Measurements from ENCODE around the gene RIPOR3. TPM values are rescaled to one million over a fixed set of nuclear protein-coding genes. Genes with fewer than 3 reads are reported as not detected.
"Not testable (repeated sequence)": the region's sequence is repeated elsewhere in the genome, so short reads cannot be mapped to it uniquely, and the experiment has no call there.

The RIPOR3 gene
- total and polyA plus RNA-seq, 9 of the 15 experiments (the other 6 are each of a cell fraction or from before 2014, with no cell fraction given): 3.3 to 62.7 (median 21.4) TPM

GRCh38 chr20:50676377-50676731 is 15.0 kb downstream of the RIPOR3 start:
- Histone ChIP-seq H3K4me2 (ENCODE audit: insufficient read depth, low read length) (0 out of 2 replicates have a peak overlapping the region, but pooled peaks have one; percentile 10), H3K9me1 (ENCODE audit: control insufficient read depth, insufficient read depth, low read length) (peaks cover 12% of the 10 kb centered on the region), H3K9ac (ENCODE audit: insufficient read depth in 1 of 2, low read depth in 2 of 2, low read length in 2 of 2) (peak overlapping the region in 1 of 2 experiments; percentile 46; a peak in 1 of 4 replicates), H3K27ac (ENCODE audit: extremely low read depth, low read depth, low read length) (0 out of 3 replicates have a peak overlapping the region, but pooled peaks have one; percentile 50), H3K79me2 (ENCODE audit: control insufficient read depth, insufficient read depth, low read length) (peaks cover 93% of the 10 kb centered on the region), H3K4me1 (replicated peaks in 1 of 2; ENCODE audit: control insufficient read depth in 2 of 2, insufficient read depth in 2 of 2, low read length in 2 of 2) (peaks cover 50 to 53% of the 10 kb centered on the region in 2 experiments), H3K36me3 (ENCODE audit: control insufficient read depth, insufficient read depth, low read length) (peaks cover 47% of the 10 kb centered on the region), H4K20me1 (replicated peaks; ENCODE audit: control insufficient read depth, insufficient read depth, low read length) (peaks cover 37% of the 10 kb centered on the region)
- intact Hi-C loops (cut with micrococcal nuclease); ATAC-seq; H2AFZ ChIP-seq (ENCODE audit: low read depth, low read length); DNase-seq (ENCODE audit: extremely low read depth in 1 of 4, low spot score in 3 of 4); BruUV-seq (replicated peaks); H3K9me3 ChIP-seq (replicated peaks; ENCODE audit: control insufficient read depth, insufficient read depth, low read depth, low read length); in situ Hi-C loops (cut with MboI); CTCF ChIA-PET (ENCODE audit: low intra/inter-chr PET ratio); FAIRE-seq; H3K4me3 ChIP-seq; H3K27me3 ChIP-seq (ENCODE audit: control insufficient read depth in 2 of 2, insufficient read depth in 2 of 2, low read length in 2 of 2): not testable (repeated sequence)
- 61% methylated on average over 3 of the region's 3 CpGs for WGBS (ENCODE audit: insufficient coverage, low coverage, missing lambda C conversion rate)
- 0 out of 2 replicates have a peak, but pooled peaks have one; percentile 2 for TF ChIP-seq ESRRA (IDR thresholded peaks at IDR 0.05; ENCODE audit: borderline replicate concordance, low read depth)
- peak in 1 of 3 experiments; percentile 58; a peak in 1 of 6 replicates for TF ChIP-seq ZBTB11 (CRISPR knock-in tag; IDR thresholded peaks at IDR 0.05)
- POLR2A ChIA-PET: interaction anchor here (0.6 to 1.5 kb wide), 3 partner anchors 15 to 240 kb away, joined by 3 to 5 read pairs (median 4); partner anchors contain the start of gene RIPOR3

Measured in K562 (cell line).